NCI-H2227 treated with DMSO at 0.1 percent for 48 hours (cell line): ENCODE measurements around the gene MT1M.

ENCODE experiments used
- DNase-seq: peaks from one replicate; lab custom pipeline; 2025; lab: John Stamatoyannopoulos, UW

Gene MT1M

DNA sequence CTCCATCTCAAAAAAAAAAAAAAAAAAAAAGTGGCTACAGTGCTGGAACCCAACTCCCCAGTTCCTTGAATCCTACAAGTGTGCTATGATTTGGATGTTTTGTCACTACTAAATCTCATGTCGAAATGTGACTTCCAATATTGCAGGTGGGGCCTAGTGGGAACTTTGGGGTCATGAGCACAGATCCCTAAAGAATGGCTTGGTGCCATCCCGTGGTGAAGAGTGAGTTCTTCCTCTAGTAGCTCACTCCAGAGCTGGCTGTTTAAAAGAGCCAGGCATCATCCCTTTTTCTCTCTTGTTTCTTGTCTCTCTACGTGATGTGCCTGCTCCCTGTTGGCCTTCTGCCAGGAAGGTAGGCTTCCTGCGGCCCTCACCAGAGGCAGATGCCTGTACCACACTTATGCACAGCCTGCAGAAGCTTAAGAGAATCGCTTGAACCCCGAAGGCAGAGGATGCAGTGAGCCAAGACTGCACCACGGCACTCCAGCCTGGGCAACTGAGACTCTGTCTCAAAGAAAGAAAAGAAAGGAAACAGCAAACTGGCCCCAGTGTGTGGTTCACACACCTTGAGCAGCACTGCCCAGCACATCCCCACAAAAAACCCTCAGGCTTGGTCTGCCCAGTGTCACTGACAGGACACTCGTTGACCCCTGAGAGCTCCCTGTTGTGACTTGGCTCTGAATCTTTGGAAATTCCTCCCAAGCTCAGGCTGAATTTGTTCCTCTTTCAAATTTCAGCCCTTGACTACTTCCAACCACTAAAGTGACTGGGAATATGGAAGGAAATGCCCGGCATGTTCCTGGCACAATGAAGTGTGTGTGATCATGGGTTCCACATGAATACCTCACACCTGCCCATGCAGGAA, 3.7 kb upstream of the MT1M start:
- DNase-seq: no peak

GRCh38 chr16:56629531-56629930, 2.9 kb upstream of the MT1M start:
- DNase-seq: no peak

- no peak for DNase-seq
These were observed 2.3 kb upstream of the MT1M start for GRCh38 chr16:56630134-56630533.

- no peak for DNase-seq
These were observed 1.3 kb upstream of the MT1M start for GRCh38 chr16:56631197-56631596.

- DNase-seq: no peak
These were observed 665 bp upstream of the MT1M start for GRCh38 chr16:56631832-56632155.

GRCh38 chr16:56632848-56633365, 448 bp downstream of the MT1M start:
- no peak for DNase-seq

DNA sequence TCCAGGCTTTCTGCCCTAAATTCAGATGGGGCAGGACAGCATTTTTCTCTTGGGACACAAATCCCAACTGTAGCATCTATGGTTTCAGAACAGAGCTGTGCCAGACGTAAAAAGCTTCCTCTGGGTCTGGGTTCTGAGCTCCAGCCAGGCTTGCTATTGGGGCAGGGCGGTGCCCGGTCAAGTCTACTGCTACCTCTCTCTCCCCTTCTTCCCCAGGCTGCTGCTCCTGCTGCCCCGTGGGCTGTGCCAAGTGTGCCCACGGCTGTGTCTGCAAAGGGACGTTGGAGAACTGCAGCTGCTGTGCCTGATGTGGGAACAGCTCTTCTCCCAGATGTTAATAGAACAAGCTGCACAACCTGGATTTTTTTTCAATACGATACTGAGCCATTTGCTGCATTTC, 1.1 kb downstream of the MT1M start:
- no peak for DNase-seq

DNA sequence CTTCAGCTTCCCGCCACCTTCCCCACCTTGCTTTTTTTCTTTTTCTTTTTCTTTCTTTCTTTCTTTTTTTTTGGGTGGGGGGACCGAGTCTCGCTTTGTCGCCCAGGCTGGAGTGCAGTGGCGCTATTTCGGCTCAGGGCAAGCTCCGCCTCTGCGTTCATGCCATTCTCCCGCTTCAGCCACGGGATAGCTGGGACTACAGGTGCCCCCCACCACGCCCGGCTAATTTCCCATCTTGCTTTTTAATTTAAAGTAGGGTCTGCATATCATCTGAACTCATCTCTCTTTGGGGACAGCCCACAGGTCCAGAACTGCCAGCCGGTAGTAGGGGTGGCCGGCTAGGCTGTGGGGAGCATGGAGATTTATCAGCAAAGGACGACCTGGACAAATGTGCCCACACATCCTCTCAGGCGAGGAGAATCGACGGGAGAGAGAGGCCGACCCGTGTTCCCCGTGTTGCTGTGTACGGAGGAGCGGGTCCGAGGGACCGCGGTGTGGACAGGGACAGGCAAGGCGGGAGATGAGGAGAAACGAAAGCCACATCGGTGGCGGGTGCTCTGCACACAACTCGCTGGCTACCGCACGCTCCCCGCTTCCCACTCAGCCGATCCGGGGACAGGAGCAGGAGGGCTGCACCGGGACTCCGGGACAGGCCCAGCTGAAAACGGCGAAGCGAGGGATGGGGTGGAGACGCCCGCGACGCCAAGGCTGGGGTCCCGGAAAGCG, 2.4 kb downstream of the MT1M start:
- DNase-seq: no peak

DNA sequence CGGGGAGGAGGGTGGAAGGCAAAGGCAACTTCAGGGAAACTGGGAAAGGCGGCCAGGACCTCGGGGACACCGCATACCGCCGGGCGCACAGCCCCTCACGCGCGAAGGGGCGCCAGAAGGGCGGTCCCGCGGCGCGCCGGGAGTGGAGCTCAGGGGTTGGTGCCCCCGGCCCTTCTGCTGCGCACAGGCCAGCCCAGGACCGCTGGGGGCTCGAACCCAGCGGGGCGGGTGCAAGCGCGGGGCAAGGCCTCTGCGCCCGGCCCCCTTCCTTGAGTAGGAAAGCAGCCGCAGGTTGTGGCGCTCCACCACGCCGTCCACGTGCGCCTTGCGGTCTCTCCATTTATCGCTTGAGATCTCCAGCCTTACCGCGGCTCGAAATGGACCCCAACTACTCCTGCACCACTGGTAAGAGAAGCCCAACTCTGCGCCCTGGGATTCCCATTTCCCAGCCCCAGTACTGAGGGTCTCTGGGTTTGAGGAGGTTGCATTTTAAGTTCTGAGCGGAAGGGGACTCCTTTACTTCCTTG, 3.0 kb downstream of the MT1M start:
- DNase-seq: no peak

GRCh38 chr16:56636616-56637413, 4.4 kb downstream of the MT1M start:
- DNase-seq: no peak

- DNase-seq: no peak
These were observed 5.6 kb downstream of the MT1M start, which contains the start of gene MT1A for GRCh38 chr16:56637814-56638750. Gene MT1A (plus strand): TSS chr16:56638666. CDS start chr16:56638739, 73 bp downstream.

- no peak for DNase-seq
These were observed 6.6 kb downstream of the MT1M start for GRCh38 chr16:56639045-56639444.

- no peak for DNase-seq
These were observed 7.6 kb downstream of the MT1M start for GRCh38 chr16:56640076-56640475.

DNA sequence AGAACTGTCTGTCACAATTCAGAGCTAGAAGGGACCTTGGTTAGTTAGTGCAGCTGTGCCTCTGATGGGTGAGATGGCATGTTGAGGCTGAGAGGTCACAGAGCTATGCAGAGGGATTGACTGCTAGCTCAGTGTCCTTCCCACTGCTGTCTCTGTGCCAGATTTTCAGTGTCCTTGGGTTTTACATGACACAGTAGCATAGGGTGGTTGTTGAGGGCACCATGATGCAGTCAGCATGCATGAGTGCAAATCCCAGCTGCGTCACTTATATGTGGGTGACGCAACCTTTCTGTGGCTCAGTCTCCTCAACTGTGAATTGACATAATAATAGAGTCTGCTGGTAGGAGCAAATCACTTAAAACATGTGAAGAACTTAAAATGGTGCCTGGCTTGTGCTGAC, 8.7 kb downstream of the MT1M start:
- DNase-seq: no peak

- no peak for DNase-seq
These were observed 10.8 kb downstream of the MT1M start for GRCh38 chr16:56643080-56643778.

DNA sequence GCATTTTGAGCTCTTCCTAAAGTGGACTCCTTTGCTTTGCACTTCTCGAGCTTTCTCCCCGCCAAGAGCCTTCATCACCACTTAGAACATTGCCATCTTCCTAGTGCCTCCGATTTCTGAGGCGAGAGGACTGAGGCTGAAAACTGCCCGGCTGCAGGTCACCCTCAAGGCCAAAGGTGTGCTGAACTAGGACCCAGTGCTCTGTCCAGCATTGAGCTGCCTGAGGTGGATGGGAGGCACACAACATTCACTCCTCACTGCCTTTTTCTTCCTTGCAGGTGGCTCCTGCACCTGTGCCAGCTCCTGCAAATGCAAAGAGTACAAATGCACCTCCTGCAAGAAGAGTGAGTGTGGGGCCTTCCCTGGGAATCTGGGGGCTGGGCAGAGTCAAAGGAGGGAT, 11.4 kb downstream of the MT1M start:
- DNase-seq: no peak

- no peak for DNase-seq
These were observed 12.9 kb downstream of the MT1M start for GRCh38 chr16:56645311-56645710.

DNA sequence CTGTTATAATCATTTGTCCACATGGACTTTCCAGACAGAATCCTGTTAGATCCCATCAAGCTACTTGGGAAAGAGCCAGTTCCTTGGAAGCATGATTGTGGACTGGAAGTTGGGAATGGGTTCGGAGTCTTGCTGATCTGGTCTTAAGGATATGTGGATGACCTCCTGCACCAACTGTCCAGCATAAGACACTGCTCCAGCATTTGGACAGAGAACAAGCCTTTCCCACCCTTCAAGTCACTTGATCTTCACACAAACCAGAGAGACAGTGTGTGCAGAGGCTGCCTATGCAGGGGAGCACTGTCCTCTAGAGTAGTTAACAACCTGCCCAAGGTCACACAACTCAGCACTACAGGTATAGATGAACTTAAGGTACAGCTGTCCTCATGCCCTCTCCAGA, 13.4 kb downstream of the MT1M start:
- no peak for DNase-seq

DNA sequence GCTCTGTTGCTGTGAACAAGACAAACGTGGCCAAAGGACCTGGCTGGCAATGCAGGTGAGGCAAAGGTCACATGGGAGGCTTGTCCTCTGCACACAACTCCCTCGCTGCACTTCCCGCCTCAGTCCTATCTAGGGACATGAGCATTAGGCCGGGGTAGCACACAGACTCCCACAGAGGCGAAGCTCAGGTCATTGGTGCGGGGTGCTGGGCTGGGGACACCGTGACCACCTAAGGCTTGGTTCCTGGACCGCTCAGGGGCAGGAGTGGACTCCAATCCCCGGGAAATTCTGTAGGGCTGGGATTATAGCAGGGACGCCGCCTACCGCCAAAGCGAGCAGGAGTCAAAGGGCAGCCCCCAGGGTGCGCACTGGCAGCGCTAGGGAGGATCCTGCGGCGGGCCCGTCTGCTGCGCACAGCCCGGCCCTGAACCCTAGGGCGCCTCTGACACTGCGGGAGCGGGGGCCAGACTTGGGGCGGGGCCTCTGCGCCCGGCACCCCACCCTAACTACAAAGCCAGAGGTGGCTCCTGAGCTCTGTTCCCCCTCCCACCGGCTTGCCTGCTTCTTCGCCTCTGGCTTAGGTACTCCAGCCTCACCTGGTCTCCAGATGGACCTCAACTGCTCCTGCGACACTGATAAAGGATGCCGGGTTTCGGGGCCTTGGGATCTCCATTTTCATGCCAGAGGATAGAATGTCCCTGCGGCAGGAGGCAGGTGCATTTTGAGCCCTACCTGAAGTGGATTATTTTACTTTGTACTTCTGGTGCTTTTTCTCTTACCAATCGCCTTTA, 15.4 kb downstream of the MT1M start:
- DNase-seq: no peak

DNA sequence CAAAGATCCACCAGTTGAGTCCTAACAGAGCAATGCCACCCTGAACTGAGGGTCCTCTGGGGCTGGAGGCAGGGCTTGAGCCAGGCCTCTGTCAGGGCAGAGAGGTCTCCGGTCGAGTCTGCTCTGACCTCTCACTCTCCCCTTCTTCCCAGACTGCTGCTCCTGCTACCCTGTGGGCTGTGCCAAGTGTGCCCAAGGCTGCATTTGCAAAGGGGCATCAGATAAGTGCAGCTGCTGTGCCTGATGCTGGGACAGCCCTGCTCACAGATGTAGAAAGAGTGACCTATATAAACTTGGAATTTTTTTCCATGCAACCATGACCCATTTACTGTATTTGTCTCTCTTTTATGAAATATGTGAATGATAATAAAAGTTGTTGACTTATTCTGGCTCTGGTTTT, 16.8 kb downstream of the MT1M start:
- no peak for DNase-seq
